Activated T-helper 1 cell treated with anti-CD3 and anti-CD28 coated beads, Interleukin-12 subunit alpha, Interleukin-12 subunit beta, Interleukin-2, Interleukin-4 antibody, amounts not matched to agents 30 ng/mL and 10 ng/mL and 1 ng/mL, durations not matched to agents 14 hours and 24 hours and 36 hours (primary cell): ENCODE results near the gene SSTR3. TPM values are rescaled to one million over a fixed set of nuclear protein-coding genes. Genes with fewer than 3 reads are reported as not detected.
"Not testable (repeated sequence)": the region's sequence is repeated elsewhere in the genome, so short reads cannot be mapped to it uniquely, and the experiment has no call there.

ENCODE experiments used
- DNase-seq: peaks from one replicate; pipeline ENCODE4 v3.0.0; 2021; ENCODE audit warnings: low spot score
- H3K27ac Mint-ChIP-seq: one replicate; pipeline ENCODE4 v1.8.0; 2021; ENCODE audit warnings: mild to moderate bottlenecking, mixed read lengths
- H3K27me3 Mint-ChIP-seq: one replicate; pipeline ENCODE4 v1.8.0; 2022; ENCODE audit warnings: mild to moderate bottlenecking, moderate library complexity, mixed read lengths; ENCODE audit not compliant: insufficient read depth
- H3K36me3 Mint-ChIP-seq: one replicate; pipeline ENCODE4 v1.8.0; 2021; ENCODE audit warnings: low read depth, mixed read lengths
- H3K4me1 Mint-ChIP-seq: one replicate; pipeline ENCODE4 v1.8.0; 2021; ENCODE audit warnings: low read depth, mixed read lengths
- H3K4me3 Mint-ChIP-seq: one replicate; pipeline ENCODE4 v1.8.0; 2021; ENCODE audit warnings: mild to moderate bottlenecking, moderate library complexity, mixed read lengths
- H3K9me3 Mint-ChIP-seq: one replicate; pipeline ENCODE4 v1.8.0; 2021; ENCODE audit warnings: mixed read lengths
- intact Hi-C: fragments of 100-400 bp; cut with micrococcal nuclease; formaldehyde crosslinking; loops from one replicate; pipeline ENCODE4 v1.15.1; 2024
- total RNA-seq: library from RNA; stranded (reverse); gene quantifications from 2 replicates; pipeline ENCODE4 v1.2.3, GENCODE V29; 2022

SSTR3 gene
- total RNA-seq, 1 donor from 2014 or later: 2.3 TPM

GRCh38 chr22:37171662-37172061, 40.6 kb downstream of the SSTR3 start:
- Mint-ChIP-seq H3K27ac (no peak overlapping the region), H3K4me1 (peaks cover 43% of the 10 kb centered on the region), H3K9me3 (peaks cover 6% of the 10 kb centered on the region), H3K27me3 (peaks cover 26% of the 10 kb centered on the region), H3K4me3 (no peak overlapping the region), H3K36me3 (peaks cover 4% of the 10 kb centered on the region)
- DNase-seq: no peak
- intact Hi-C loops: no loop called here

- Mint-ChIP-seq H3K27ac (peak overlapping the region; percentile 11), H3K27me3 (peaks cover 17% of the 10 kb centered on the region), H3K4me1 (peaks cover 45% of the 10 kb centered on the region)
- H3K9me3 Mint-ChIP-seq, DNase-seq, intact Hi-C loops, H3K4me3 Mint-ChIP-seq, H3K36me3 Mint-ChIP-seq: not testable (repeated sequence)
These were observed 41.4 kb downstream of the SSTR3 start for GRCh38 chr22:37170689-37171405.

GRCh38 chr22:37169947-37170688, 42.2 kb downstream of the SSTR3 start:
- Mint-ChIP-seq H3K9me3 (peaks cover 6% of the 10 kb centered on the region), H3K36me3 (peaks cover 4% of the 10 kb centered on the region), H3K27me3 (peaks cover 17% of the 10 kb centered on the region), H3K4me1 (peaks cover 45% of the 10 kb centered on the region), H3K27ac (peak overlapping the region; percentile 25), H3K4me3 (no peak overlapping the region)
- DNase-seq: no peak
- intact Hi-C loops: no loop called here

GRCh38 chr22:37169406-37169805, 42.9 kb downstream of the SSTR3 start:
- H3K4me3 Mint-ChIP-seq: no peak overlapping the region
- DNase-seq: no peak
- H3K27me3 Mint-ChIP-seq: peaks cover 13% of the 10 kb centered on the region
- peaks cover 6% of the 10 kb centered on the region for H3K9me3 Mint-ChIP-seq
- peaks cover 51% of the 10 kb centered on the region for H3K4me1 Mint-ChIP-seq
- peaks cover 4% of the 10 kb centered on the region for H3K36me3 Mint-ChIP-seq
- intact Hi-C loops: no loop called here
- peak overlapping the region; percentile 25 for H3K27ac Mint-ChIP-seq

- Mint-ChIP-seq H3K4me1 (peaks cover 64% of the 10 kb centered on the region), H3K4me3 (peak overlapping the region; percentile 32), H3K36me3 (peaks cover 4% of the 10 kb centered on the region), H3K9me3 (peaks cover 6% of the 10 kb centered on the region), H3K27ac (peak overlapping the region; percentile 46), H3K27me3 (peaks cover 6% of the 10 kb centered on the region)
- intact Hi-C loops: no loop called here
- no peak for DNase-seq
These were observed 44.2 kb downstream of the SSTR3 start for GRCh38 chr22:37167981-37168647.

- peak overlapping the region; percentile 46 for H3K27ac Mint-ChIP-seq
- intact Hi-C loops: no loop called here
- H3K9me3 Mint-ChIP-seq: peaks cover 6% of the 10 kb centered on the region
- H3K4me1 Mint-ChIP-seq: peaks cover 71% of the 10 kb centered on the region
- H3K4me3 Mint-ChIP-seq: peak overlapping the region; percentile 42
- H3K36me3 Mint-ChIP-seq: peaks cover 4% of the 10 kb centered on the region
- DNase-seq: no peak
- peaks cover 6% of the 10 kb centered on the region for H3K27me3 Mint-ChIP-seq
These were observed 44.9 kb downstream of the SSTR3 start for GRCh38 chr22:37167176-37167980.

GRCh38 chr22:37166675-37167066, 45.6 kb downstream of the SSTR3 start:
- H3K27me3 Mint-ChIP-seq: peaks cover 4% of the 10 kb centered on the region
- intact Hi-C loops: loop anchor here (1.0 kb wide), 2 partner anchors 32 to 88 kb away; no protein-coding TSS in a partner anchor
- peak overlapping the region; percentile 75 for H3K4me3 Mint-ChIP-seq
- peaks cover 6% of the 10 kb centered on the region for H3K9me3 Mint-ChIP-seq
- peaks cover 4% of the 10 kb centered on the region for H3K36me3 Mint-ChIP-seq
- peak overlapping the region; percentile 69 for H3K27ac Mint-ChIP-seq
- peak; percentile 72 for DNase-seq
- H3K4me1 Mint-ChIP-seq: peaks cover 78% of the 10 kb centered on the region

GRCh38 chr22:37165940-37166674, 46.2 kb downstream of the SSTR3 start:
- Mint-ChIP-seq H3K27me3 (peaks cover 3% of the 10 kb centered on the region), H3K9me3 (peaks cover 9% of the 10 kb centered on the region), H3K27ac (peak overlapping the region; percentile 69), H3K36me3 (peaks cover 4% of the 10 kb centered on the region), H3K4me3 (peak overlapping the region; percentile 75), H3K4me1 (peaks cover 80% of the 10 kb centered on the region)
- intact Hi-C loops: loop anchor here (1.0 kb wide), 2 partner anchors 32 to 88 kb away; no protein-coding TSS in a partner anchor
- no peak for DNase-seq

- no peak overlapping the region for H3K4me3 Mint-ChIP-seq
- peaks cover 11% of the 10 kb centered on the region for H3K9me3 Mint-ChIP-seq
- H3K27me3 Mint-ChIP-seq: peaks cover 3% of the 10 kb centered on the region
- H3K36me3 Mint-ChIP-seq: peaks cover 4% of the 10 kb centered on the region
- H3K4me1 Mint-ChIP-seq: peaks cover 78% of the 10 kb centered on the region
- intact Hi-C loops: no loop called here
- no peak for DNase-seq
- H3K27ac Mint-ChIP-seq: peak overlapping the region; percentile 94
These were observed 47.2 kb downstream of the SSTR3 start for GRCh38 chr22:37165066-37165465.

GRCh38 chr22:37164505-37164887, 47.8 kb downstream of the SSTR3 start:
- Mint-ChIP-seq H3K9me3 (peaks cover 6% of the 10 kb centered on the region), H3K27me3 (no peaks in the 10 kb centered on the region), H3K4me3 (peak overlapping the region; percentile 64), H3K4me1 (peaks cover 72% of the 10 kb centered on the region), H3K36me3 (peaks cover 4% of the 10 kb centered on the region), H3K27ac (peak overlapping the region; percentile 94)
- no peak for DNase-seq
- intact Hi-C loops: no loop called here

- peak; percentile 48 for DNase-seq
- Mint-ChIP-seq H3K27me3 (no peaks in the 10 kb centered on the region), H3K27ac (peak overlapping the region; percentile 95), H3K4me1 (peaks cover 74% of the 10 kb centered on the region), H3K4me3 (peak overlapping the region; percentile 59), H3K36me3 (peaks cover under 1% of the 10 kb centered on the region), H3K9me3 (peaks cover 5% of the 10 kb centered on the region)
- intact Hi-C loops: loop anchor here (1.0 to 2.0 kb wide), 2 partner anchors 66 to 303 kb away; partner anchors contain the start of gene NCF4
These were observed 48.4 kb downstream of the SSTR3 start for GRCh38 chr22:37163575-37164504.
